ENCODE results near the gene NIT1.

DNA sequence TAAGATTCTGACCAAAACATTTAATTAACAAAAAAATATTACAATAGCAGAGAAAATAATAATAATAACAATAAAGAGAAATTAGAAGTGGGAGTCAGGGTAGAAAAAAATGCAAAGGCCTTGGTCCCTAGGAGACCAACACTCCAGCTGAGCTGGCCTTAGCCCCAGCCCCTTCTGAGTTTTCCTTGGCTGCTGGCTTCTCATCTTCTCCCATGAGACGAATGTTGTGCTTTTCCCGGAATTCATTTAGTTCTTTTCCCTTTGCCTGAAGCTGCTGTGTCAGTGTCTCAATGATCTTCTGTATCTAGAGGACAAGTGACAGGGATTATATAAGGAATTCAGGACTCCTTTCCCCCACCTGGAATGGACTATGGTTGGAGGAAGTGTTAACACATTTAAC, 17.3 kb upstream of the NIT1 start:
- no peak for TF ChIP-seq CTCF (IDR thresholded peaks at IDR 0.05 in 8 of 11, conservative IDR thresholded peaks at IDR 0.05 in 3 of 11)
- TF ChIP-seq POLR2AphosphoS5 (IDR thresholded peaks at IDR 0.05) = no peak

All from spleen (tissue), 7 donors.